Measurements from ENCODE around the gene POU4F3. TPM values are rescaled to one million over a fixed set of nuclear protein-coding genes. Genes with fewer than 3 reads are reported as not detected.

Gene POU4F3
- total RNA-seq, 4 donors from 2014 or later: not detected

DNA sequence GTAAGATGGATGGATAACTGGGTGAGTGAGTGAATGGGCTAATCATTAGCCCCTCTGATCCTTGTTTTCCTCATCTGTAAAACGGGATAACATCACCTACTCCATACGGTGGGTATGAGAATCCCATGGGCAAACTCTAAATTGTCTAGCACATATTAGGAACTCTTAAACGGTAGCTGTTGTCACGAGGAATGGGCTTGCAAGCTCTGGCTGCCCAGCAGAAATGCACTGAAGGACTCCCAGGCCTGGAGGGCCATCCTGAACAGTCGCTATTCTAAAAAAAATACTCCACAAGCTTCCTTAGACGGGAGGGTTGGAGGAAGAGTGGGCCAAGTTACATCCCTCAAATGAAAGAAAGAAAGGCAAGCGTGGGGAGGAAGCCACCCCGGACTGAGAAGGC is 711 bp upstream of the POU4F3 start:
- Histone ChIP-seq H3K4me3 (no peak overlapping the region), H3K27ac (no peak overlapping the region), H3K9me3 (no peaks in the 10 kb centered on the region), H3K4me1 (peaks cover 0 to 16% (median 0%) of the 10 kb centered on the region in 3 donors), H3K27me3 (peaks cover 99% of the 10 kb centered on the region), H3K36me3 (no peaks in the 10 kb centered on the region)
- TF ChIP-seq POLR2AphosphoS5 (IDR thresholded peaks at IDR 0.05) (no peak), CTCF (IDR thresholded peaks at IDR 0.05) (no peak), POLR2A (IDR thresholded peaks at IDR 0.05) (no peak), EP300 (IDR thresholded peaks at IDR 0.05) (no peak)
- no peak for ATAC-seq
- 0% methylated on average over 4 of the region's 8 CpGs; no CpG with 5 or more reads in 1 of the 2 donors for WGBS, 2 donors (ENCODE audit: low coverage in 1 of 2)

GRCh38 chr5:146339715-146340259 is 1.1 kb downstream of the POU4F3 start:
- Histone ChIP-seq H3K4me3 (no peak overlapping the region), H3K9me3 (no peaks in the 10 kb centered on the region), H3K4me1 (peaks cover 0 to 22% (median 2%) of the 10 kb centered on the region in 3 donors), H3K27ac (no peak overlapping the region), H3K36me3 (no peaks in the 10 kb centered on the region), H3K27me3 (peaks cover 99% of the 10 kb centered on the region)
- WGBS, 2 donors (ENCODE audit: low coverage in 1 of 2): no CpG with 5 or more reads among the region's 44 CpGs
- TF ChIP-seq EP300 (IDR thresholded peaks at IDR 0.05) (no peak), CTCF (IDR thresholded peaks at IDR 0.05) (no peak), POLR2A (IDR thresholded peaks at IDR 0.05) (no peak), POLR2AphosphoS5 (IDR thresholded peaks at IDR 0.05) (no peak)
- ATAC-seq: no peak

DNA sequence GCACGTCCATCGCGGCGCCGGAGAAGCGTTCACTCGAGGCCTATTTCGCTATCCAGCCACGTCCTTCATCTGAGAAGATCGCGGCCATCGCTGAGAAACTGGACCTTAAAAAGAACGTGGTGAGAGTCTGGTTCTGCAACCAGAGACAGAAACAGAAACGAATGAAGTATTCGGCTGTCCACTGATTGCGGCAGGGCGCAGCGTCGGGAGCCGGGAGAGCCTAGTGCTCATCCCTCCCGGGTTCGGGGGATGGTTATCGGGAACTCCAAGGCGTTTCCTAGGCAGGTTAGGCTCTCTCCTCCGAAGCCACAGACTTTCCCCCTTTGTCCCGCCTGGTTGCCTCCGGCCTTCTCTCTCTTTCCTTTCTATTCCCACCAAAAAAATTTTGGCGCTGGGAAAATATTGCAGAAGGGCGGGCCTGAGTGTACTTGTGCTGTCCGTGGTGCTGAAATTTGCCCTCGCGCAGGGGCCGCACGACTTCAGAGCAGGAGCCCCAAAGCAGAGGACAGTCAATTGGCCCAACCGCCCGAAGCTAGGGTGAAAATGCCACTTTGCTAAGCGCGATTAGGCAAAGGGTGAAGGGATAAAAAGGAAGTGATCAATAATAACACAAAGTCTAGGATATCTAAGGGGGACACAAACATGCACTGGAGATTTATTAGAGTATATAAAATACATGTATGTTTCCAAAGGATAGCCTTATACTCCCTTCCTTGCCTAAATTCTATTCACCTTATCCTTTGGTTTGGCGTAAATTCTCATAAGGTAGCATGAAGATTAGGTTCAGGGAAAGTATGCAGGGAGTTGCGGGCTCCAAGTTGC is 1.8 kb downstream of the POU4F3 start:
- WGBS, 2 donors (ENCODE audit: low coverage in 1 of 2): 5 to 6% methylated on average over 15 to 22 of the region's 40 CpGs
- peaks cover 99% of the 10 kb centered on the region for H3K27me3 ChIP-seq
- no peak for ATAC-seq

GRCh38 chr5:146341854-146342253 is 3.2 kb downstream of the POU4F3 start:
- WGBS, 2 donors (ENCODE audit: low coverage in 1 of 2): 0 to 9% methylated on average over 5 to 6 of the region's 6 CpGs

More for the DNA sequence above, 1.8 kb downstream of the POU4F3 start:
- Histone ChIP-seq H3K9me3 (no peaks in the 10 kb centered on the region), H3K4me3 (no peak overlapping the region), H3K27ac (no peak overlapping the region), H3K4me1 (peaks cover 0 to 29% (median 3%) of the 10 kb centered on the region in 3 donors), H3K36me3 (no peaks in the 10 kb centered on the region)
- TF ChIP-seq POLR2AphosphoS5 (IDR thresholded peaks at IDR 0.05) (no peak), CTCF (IDR thresholded peaks at IDR 0.05) (no peak), POLR2A (IDR thresholded peaks at IDR 0.05) (no peak), EP300 (IDR thresholded peaks at IDR 0.05) (no peak)

More at GRCh38 chr5:146341854-146342253, 3.2 kb downstream of the POU4F3 start:
- H3K36me3 ChIP-seq: no peaks in the 10 kb centered on the region
- no peak for TF ChIP-seq POLR2AphosphoS5 (IDR thresholded peaks at IDR 0.05)
- TF ChIP-seq EP300 (IDR thresholded peaks at IDR 0.05): no peak
- TF ChIP-seq POLR2A (IDR thresholded peaks at IDR 0.05): no peak
- TF ChIP-seq CTCF (IDR thresholded peaks at IDR 0.05): no peak
- H3K27me3 ChIP-seq: peaks cover 100% of the 10 kb centered on the region
- no peak overlapping the region for H3K27ac ChIP-seq
- H3K4me1 ChIP-seq: peaks cover 0 to 35% (median 3%) of the 10 kb centered on the region in 3 donors
- H3K9me3 ChIP-seq: no peaks in the 10 kb centered on the region
- no peak for ATAC-seq
- H3K4me3 ChIP-seq: no peak overlapping the region
